CD4-positive, alpha-beta T cell (primary cell): Measurements from ENCODE around the gene HMG20B. TPM values are rescaled to one million over a fixed set of nuclear protein-coding genes. Genes with fewer than 3 reads are reported as not detected.
A peak's percentile ranks its signal among the peaks of the same experiment; 100 is the strongest.

Experiments
- ATAC-seq: fragments of 200-7000 bp; cut with Tn5 transposase; one replicate; pipeline ENCODE4 v1.10.0; 2022; ENCODE audit warnings: mild to moderate bottlenecking; ENCODE audit not compliant: poor library complexity
- CTCF ChIA-PET: fragments of 350-600 bp; sonication (Branson Sonifier 250); formaldehyde crosslinking; loops from one replicate; lab custom pipeline; 2021; ENCODE audit warnings: antibody characterized with exemption, inconsistent platforms; lab: Charles Lee
- POLR2A ChIA-PET: fragments of 350-600 bp; sonication (Branson Sonifier 250); formaldehyde crosslinking; loops from one replicate; lab custom pipeline; 2021; ENCODE audit warnings: antibody characterized with exemption, inconsistent platforms; lab: Charles Lee
- DNase-seq, 14 experiments: peaks; one replicate each; pipeline ENCODE4 v3.0.0-alpha.2; 2013 to 2020; ENCODE audit warnings: mixed read lengths in 2 of 14
- H3K27ac ChIP-seq, 2 donors: one replicate each; pipeline versions ENCODE4 v1.5.1 to v1.7.0; 2013; ENCODE audit warnings: low read length in 2 of 2, low read depth in 1 of 2, mild to moderate bottlenecking in 1 of 2
- H3K27me3 ChIP-seq, 2 experiments: 1 replicate in 1 of 2; 2 replicates in 1 of 2; pipeline versions ENCODE4 v1.6.1 to v1.7.0; 2013; ENCODE audit warnings: low read length in 2 of 2, control low read depth in 1 of 2, mild to moderate bottlenecking in 1 of 2, moderate library complexity in 1 of 2; ENCODE audit not compliant: insufficient read depth in 2 of 2, control insufficient read depth in 1 of 2
- H3K36me3 ChIP-seq: one replicate; pipeline ENCODE4 v1.6.1; 2013; ENCODE audit warnings: low read length, control low read depth; ENCODE audit not compliant: insufficient read depth
- H3K4me1 ChIP-seq: one replicate; pipeline ENCODE4 v1.6.1; 2013; ENCODE audit warnings: low read length, control low read depth; ENCODE audit not compliant: insufficient read depth
- H3K4me3 ChIP-seq: one replicate; pipeline ENCODE4 v1.5.1; 2013; ENCODE audit warnings: mild to moderate bottlenecking, low read length, moderate library complexity
- H3K9me3 ChIP-seq, 2 experiments: 1 replicate in 1 of 2; 2 replicates in 1 of 2; pipeline versions ENCODE4 v1.6.1 to v1.7.0; 2013; ENCODE audit warnings: low read length in 2 of 2, mild to moderate bottlenecking in 2 of 2, control low read depth in 1 of 2, moderate library complexity in 1 of 2; ENCODE audit not compliant: control insufficient read depth in 1 of 2, insufficient read depth in 1 of 2
- H3K27ac Mint-ChIP-seq: one replicate; pipeline ENCODE4 v1.8.0; 2020; ENCODE audit warnings: mixed read lengths
- H3K27me3 Mint-ChIP-seq: one replicate; pipeline ENCODE4 v1.8.0; 2021; ENCODE audit warnings: mixed read lengths
- H3K36me3 Mint-ChIP-seq: one replicate; pipeline ENCODE4 v1.8.0; 2021; ENCODE audit warnings: low read depth, mixed read lengths
- H3K4me1 Mint-ChIP-seq: one replicate; pipeline ENCODE4 v1.8.0; 2021; ENCODE audit warnings: low read depth, mixed read lengths
- H3K4me3 Mint-ChIP-seq: one replicate; pipeline ENCODE4 v1.8.0; 2020; ENCODE audit warnings: mild to moderate bottlenecking, mixed read lengths
- H3K9me3 Mint-ChIP-seq: one replicate; pipeline ENCODE4 v1.8.0; 2020; ENCODE audit warnings: mixed read lengths
- CTCF ChIP-seq: fragments of 200-600 bp; IDR thresholded peaks from one replicate; pipeline ENCODE4 v1.8.0; 2022; ENCODE audit warnings: antibody characterized with exemption, mild to moderate bottlenecking
- intact Hi-C, 2 experiments: fragments of 100-400 bp; cut with DNase I in 1 of 2; cut with micrococcal nuclease in 1 of 2; formaldehyde crosslinking; loops; one replicate each; pipeline versions ENCODE4 v1.15.1 to v1.9.0; 2023 to 2025; cut with DNase I, micrococcal nuclease
- total RNA-seq, 174 experiments: library from RNA in 2 of 174; stranded (reverse) in 2 of 174; gene quantifications; one replicate each; pipeline ENCODE4 v1.2.3 and lab custom pipeline; 2021 to 2026

Gene HMG20B
- total RNA-seq, 2 experiments from 2014 or later, result 34.3 to 36.6 TPM

GRCh38 chr19:3573858-3574637 is 1.3 kb downstream of the HMG20B start:
- DNase-seq (peak; percentile 48 to 94 (median 74)), ATAC-seq (peak; percentile 18)
- intact Hi-C loops, result loop anchor here in 1 of 2 experiments (2.0 to 5.0 kb wide), 3 partner anchors 53 to 137 kb away; partner anchors contain the start of genes CACTIN and FZR1
- Histone ChIP-seq H3K4me3 (peak overlapping the region; percentile 73), H3K9me3 (peaks cover 0 to 7% of the 10 kb centered on the region in 2 experiments), H3K27me3 (no peaks in the 10 kb centered on the region), H3K4me1 (peaks cover 18% of the 10 kb centered on the region), H3K36me3 (no peaks in the 10 kb centered on the region), H3K27ac (no peak overlapping the region)
- H3K27ac Mint-ChIP-seq, result no peak overlapping the region
- H3K36me3 Mint-ChIP-seq, result peaks cover 12% of the 10 kb centered on the region
- CTCF ChIA-PET, result interaction anchor here (0.9 to 1.2 kb wide), 2 partner anchors 27 to 29 kb away, joined by 3 read pairs; no protein-coding TSS in a partner anchor
- peak overlapping the region; percentile 81 for H3K4me3 Mint-ChIP-seq
- H3K9me3 Mint-ChIP-seq, result no peaks in the 10 kb centered on the region
- POLR2A ChIA-PET, result interaction anchor here (0.9 to 2.0 kb wide), 4 partner anchors 17 to 189 kb away, joined by 3 to 8 read pairs (median 4); partner anchors contain the start of genes MFSD12 and MRPL54
- no peak for TF ChIP-seq CTCF
- no peaks in the 10 kb centered on the region for H3K27me3 Mint-ChIP-seq
- peaks cover 16% of the 10 kb centered on the region for H3K4me1 Mint-ChIP-seq

- Histone ChIP-seq H3K9me3 (peaks cover 0 to 7% of the 10 kb centered on the region in 2 experiments), H3K27ac (no peak overlapping the region), H3K4me3 (no peak overlapping the region), H3K27me3 (no peaks in the 10 kb centered on the region), H3K36me3 (no peaks in the 10 kb centered on the region), H3K4me1 (peaks cover 18% of the 10 kb centered on the region)
- peaks cover 12% of the 10 kb centered on the region for H3K36me3 Mint-ChIP-seq
- no peak overlapping the region for H3K27ac Mint-ChIP-seq
- DNase-seq (peak in 7 of 14 experiments; percentile 13 to 57 (median 33)), ATAC-seq (no peak)
- intact Hi-C loops, result no loop called here
- H3K27me3 Mint-ChIP-seq, result no peaks in the 10 kb centered on the region
- POLR2A ChIA-PET, result interaction anchor here (2.0 kb wide), 1 partner anchor 19 kb away, joined by 8 read pairs; the partner anchor contains the start of gene MFSD12
- H3K9me3 Mint-ChIP-seq, result no peaks in the 10 kb centered on the region
- H3K4me1 Mint-ChIP-seq, result peaks cover 16% of the 10 kb centered on the region
- CTCF ChIA-PET, result interaction anchor here (0.5 to 1.2 kb wide), 3 partner anchors 30 to 587 kb away, joined by 3 to 5 read pairs (median 4); no protein-coding TSS in a partner anchor
- TF ChIP-seq CTCF, result no peak
- H3K4me3 Mint-ChIP-seq, result peak overlapping the region; percentile 81
Measured at GRCh38 chr19:3575260-3575741, 2.6 kb downstream of the HMG20B start.

GRCh38 chr19:3575949-3576673 is 3.4 kb downstream of the HMG20B start:
- no peaks in the 10 kb centered on the region for H3K27me3 ChIP-seq
- Mint-ChIP-seq H3K36me3 (peaks cover 12% of the 10 kb centered on the region), H3K27ac (no peak overlapping the region), H3K4me3 (no peak overlapping the region), H3K9me3 (no peaks in the 10 kb centered on the region), H3K27me3 (no peaks in the 10 kb centered on the region), H3K4me1 (peaks cover 16% of the 10 kb centered on the region)
- CTCF ChIA-PET, result interaction anchor here (0.5 to 1.2 kb wide), 3 partner anchors 31 to 586 kb away, joined by 3 to 5 read pairs (median 4); no protein-coding TSS in a partner anchor
- peaks cover 0 to 7% of the 10 kb centered on the region in 2 experiments for H3K9me3 ChIP-seq
- TF ChIP-seq CTCF, result no peak
- POLR2A ChIA-PET, result interaction anchor here (2.0 kb wide), 1 partner anchor 19 kb away, joined by 8 read pairs; the partner anchor contains the start of gene MFSD12
- ATAC-seq, result no peak
- H3K27ac ChIP-seq, result no peak overlapping the region
- no peak for DNase-seq
- intact Hi-C loops, result no loop called here
- no peaks in the 10 kb centered on the region for H3K36me3 ChIP-seq
- peaks cover 18% of the 10 kb centered on the region for H3K4me1 ChIP-seq
- H3K4me3 ChIP-seq, result no peak overlapping the region
